Common myeloid progenitor, CD34-positive (primary cell): ENCODE data around the gene PRKCE.
"Not testable (repeated sequence)": the region's sequence is repeated elsewhere in the genome, so short reads cannot be mapped to it uniquely, and the experiment has no call there.

Experiments
- CTCF ChIA-PET: fragments of 350-600 bp; sonication (Branson Sonifier 250); formaldehyde crosslinking; loops from one replicate; lab custom pipeline; 2021; ENCODE audit warnings: antibody characterized with exemption; lab: Charles Lee
- POLR2A ChIA-PET: fragments of 350-600 bp; sonication (Branson Sonifier 250); formaldehyde crosslinking; loops from one replicate; lab custom pipeline; 2021; ENCODE audit warnings: antibody characterized with exemption; lab: Charles Lee
- DNase-seq, 3 donors: peaks; one replicate each; pipeline versions ENCODE4 v3.0.0 to v3.0.0-alpha.2; 2013
- H3K27ac ChIP-seq, 2 experiments: 1 replicate in 1 of 2; 2 replicates in 1 of 2; pipeline ENCODE4 v1.7.0; 2013; ENCODE audit warnings: inconsistent platforms in 2 of 2, low read length in 2 of 2, mild to moderate bottlenecking in 2 of 2, low read depth in 1 of 2, moderate library complexity in 1 of 2; ENCODE audit not compliant: severe bottlenecking in 2 of 2, insufficient read depth in 1 of 2, poor library complexity in 1 of 2
- H3K27me3 ChIP-seq, 5 experiments: replicated peaks in 2 of 5; 1 replicate in 3 of 5; 2 replicates in 2 of 5; pipeline versions ENCODE4 v1.6.1 to v1.7.0; 2013; ENCODE audit warnings: low read length in 4 of 5, mild to moderate bottlenecking in 2 of 5, moderate library complexity in 2 of 5, inconsistent platforms in 1 of 5; ENCODE audit not compliant: insufficient read depth in 5 of 5, control insufficient read depth in 4 of 5
- H3K36me3 ChIP-seq, 4 experiments: 1 replicate in 2 of 4; 2 replicates in 2 of 4; pipeline versions ENCODE4 v1.6.1 to v1.7.0; 2013; ENCODE audit warnings: low read length in 3 of 4, control low read depth in 1 of 4, mild to moderate bottlenecking in 1 of 4; ENCODE audit not compliant: control insufficient read depth in 4 of 4, insufficient read depth in 4 of 4
- H3K4me1 ChIP-seq, 4 experiments: 1 replicate in 3 of 4; 2 replicates in 1 of 4; pipeline versions ENCODE4 v1.6.1 to v1.7.1; 2013; ENCODE audit warnings: low read length in 3 of 4, mild to moderate bottlenecking in 3 of 4, control low read depth in 1 of 4, inconsistent platforms in 1 of 4, moderate library complexity in 1 of 4; ENCODE audit not compliant: control insufficient read depth in 4 of 4, insufficient read depth in 4 of 4; ENCODE audit errors: control extremely low read depth in 1 of 4
- H3K4me3 ChIP-seq, 7 experiments: 1 replicate in 4 of 7; 2 replicates in 3 of 7; pipeline versions ENCODE4 v1.5.1 to v1.7.0; 2013; ENCODE audit warnings: mild to moderate bottlenecking in 7 of 7, low read length in 6 of 7, moderate library complexity in 6 of 7, inconsistent platforms in 2 of 7, low read depth in 2 of 7, control low read depth in 1 of 7; ENCODE audit not compliant: insufficient read depth in 4 of 7, control insufficient read depth in 1 of 7; ENCODE audit errors: extremely low read depth in 1 of 7
- H3K9me3 ChIP-seq, 5 experiments: 1 replicate in 4 of 5; 2 replicates in 1 of 5; pipeline versions ENCODE4 v1.6.1 to v1.7.1; 2013; ENCODE audit warnings: low read length in 4 of 5, mild to moderate bottlenecking in 2 of 5, inconsistent platforms in 1 of 5, low read depth in 1 of 5, moderate library complexity in 1 of 5; ENCODE audit not compliant: control insufficient read depth in 4 of 5, insufficient read depth in 2 of 5; ENCODE audit errors: control extremely low read depth in 1 of 5
- WGBS: methylation state at CpG from one replicate; pipeline ENCODE4 v1.1.5; 2013; ENCODE audit not compliant: insufficient coverage; 5-methylcytosine and 5-hydroxymethylcytosine counted together

Gene PRKCE

GRCh38 chr2:45715601-45716379 is 64.3 kb downstream of the PRKCE start:
- CTCF ChIA-PET = no interaction called here

GRCh38 chr2:45716432-45716831 is 65.0 kb downstream of the PRKCE start:
- H3K27me3 ChIP-seq, H3K9me3 ChIP-seq, CTCF ChIA-PET, H3K4me3 ChIP-seq, DNase-seq, POLR2A ChIA-PET, H3K27ac ChIP-seq, H3K36me3 ChIP-seq, H3K4me1 ChIP-seq: not testable (repeated sequence)
- WGBS = no CpG with 5 or more reads among the region's 1 CpG

More at GRCh38 chr2:45715601-45716379, 64.3 kb downstream of the PRKCE start:
- H3K4me3 ChIP-seq = no peak overlapping the region
- POLR2A ChIA-PET = no interaction called here
- H3K9me3 ChIP-seq = no peaks in the 10 kb centered on the region
- no peaks in the 10 kb centered on the region for H3K4me1 ChIP-seq
- H3K27me3 ChIP-seq = no peaks in the 10 kb centered on the region
- 92% methylated on average over 5 of the region's 5 CpGs for WGBS
- H3K36me3 ChIP-seq = peaks cover 0 to 3% (median 0%) of the 10 kb centered on the region in 4 experiments
- no peak overlapping the region for H3K27ac ChIP-seq
- no peak for DNase-seq

GRCh38 chr2:45716915-45717314 is 65.4 kb downstream of the PRKCE start:
- Histone ChIP-seq H3K4me1 (no peaks in the 10 kb centered on the region), H3K27me3 (no peaks in the 10 kb centered on the region), H3K4me3 (no peak overlapping the region), H3K9me3 (no peaks in the 10 kb centered on the region), H3K36me3 (no peaks in the 10 kb centered on the region), H3K27ac (no peak overlapping the region)
- peak in 1 of 3 donors; percentile 16 for DNase-seq
- POLR2A ChIA-PET = no interaction called here
- CTCF ChIA-PET = no interaction called here

- no peaks in the 10 kb centered on the region for H3K9me3 ChIP-seq
- POLR2A ChIA-PET = no interaction called here
- no peaks in the 10 kb centered on the region for H3K36me3 ChIP-seq
- H3K27ac ChIP-seq = no peak overlapping the region
- no peak overlapping the region for H3K4me3 ChIP-seq
- CTCF ChIA-PET = interaction anchor here (2.4 kb wide), 1 partner anchor 9 kb away, joined by 9 read pairs; no protein-coding TSS in a partner anchor
- peaks cover 0 to 13% (median 5%) of the 10 kb centered on the region in 4 experiments for H3K4me1 ChIP-seq
- WGBS = 100% methylated on average over 2 of the region's 6 CpGs
- no peak for DNase-seq
- H3K27me3 ChIP-seq = no peaks in the 10 kb centered on the region
These were observed 68.7 kb downstream of the PRKCE start for GRCh38 chr2:45720210-45720609.

DNA sequence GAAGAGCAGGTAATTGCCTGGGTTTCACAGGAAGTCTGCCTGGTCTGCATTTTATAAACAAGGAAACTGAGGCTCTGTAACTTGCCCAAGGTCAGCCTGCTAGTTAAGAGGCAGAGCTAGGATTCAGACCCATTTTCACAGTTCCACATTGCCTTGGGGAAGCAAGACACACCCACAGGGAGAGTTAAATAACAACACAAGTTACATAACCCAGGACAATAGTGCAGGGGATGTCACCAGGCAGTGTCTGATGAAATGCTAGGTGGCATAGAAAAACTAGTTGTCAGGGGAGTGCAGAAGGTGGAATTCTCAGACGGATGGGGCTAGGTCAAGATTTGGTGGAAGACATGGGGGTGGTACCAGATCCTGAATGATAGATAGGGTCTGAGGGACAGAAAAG is 69.7 kb downstream of the PRKCE start:
- POLR2A ChIA-PET = no interaction called here
- peaks cover 0 to 14% (median 5%) of the 10 kb centered on the region in 4 experiments for H3K4me1 ChIP-seq
- CTCF ChIA-PET = interaction anchor here (2.4 kb wide), 1 partner anchor 8 kb away, joined by 9 read pairs; no protein-coding TSS in a partner anchor
- no peak overlapping the region for H3K27ac ChIP-seq
- H3K4me3 ChIP-seq = no peak overlapping the region
- no peaks in the 10 kb centered on the region for H3K27me3 ChIP-seq
- no peaks in the 10 kb centered on the region for H3K36me3 ChIP-seq
- no peaks in the 10 kb centered on the region for H3K9me3 ChIP-seq
- WGBS = 86% methylated on average over 1 of the region's 1 CpG
- no peak for DNase-seq

DNA sequence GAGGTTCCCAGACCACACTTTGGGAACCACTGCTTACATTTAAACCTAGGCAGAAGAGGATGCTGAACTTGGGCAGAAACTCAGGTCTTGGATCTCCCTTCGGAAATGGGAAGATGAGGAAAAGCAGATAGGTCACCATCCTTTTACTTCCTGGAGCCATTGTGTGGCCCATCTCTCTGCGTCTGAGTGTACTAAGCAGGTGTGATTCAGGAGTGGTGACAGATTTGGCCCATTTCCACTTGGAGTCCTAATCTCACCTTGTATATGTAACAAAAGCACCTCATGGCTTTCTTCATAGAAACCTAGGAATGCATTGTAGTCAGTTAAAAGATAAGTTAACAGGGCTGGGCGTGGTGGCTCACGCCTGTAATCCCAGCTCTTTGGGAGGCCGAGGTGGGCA is 71.0 kb downstream of the PRKCE start:
- H3K4me3 ChIP-seq = no peak overlapping the region
- WGBS = 100% methylated on average over 5 of the region's 5 CpGs
- CTCF ChIA-PET = no interaction called here
- peaks cover 0 to 14% (median 5%) of the 10 kb centered on the region in 4 experiments for H3K4me1 ChIP-seq
- DNase-seq = no peak
- no peaks in the 10 kb centered on the region for H3K27me3 ChIP-seq
- no peaks in the 10 kb centered on the region for H3K36me3 ChIP-seq
- POLR2A ChIA-PET = no interaction called here
- H3K9me3 ChIP-seq = no peaks in the 10 kb centered on the region
- H3K27ac ChIP-seq = no peak overlapping the region

- 80% methylated on average over 1 of the region's 2 CpGs for WGBS
- Histone ChIP-seq H3K4me1 (peaks cover 0 to 19% (median 11%) of the 10 kb centered on the region in 4 experiments), H3K27ac (no peak overlapping the region), H3K36me3 (no peaks in the 10 kb centered on the region), H3K4me3 (no peak overlapping the region), H3K27me3 (no peaks in the 10 kb centered on the region), H3K9me3 (no peaks in the 10 kb centered on the region)
- POLR2A ChIA-PET = no interaction called here
- DNase-seq = no peak
- CTCF ChIA-PET = interaction anchor here (1.0 kb wide), 1 partner anchor 12 kb away, joined by 3 read pairs; no protein-coding TSS in a partner anchor
These were observed 72.4 kb downstream of the PRKCE start for GRCh38 chr2:45723857-45724256.
